ENCODE data around the gene POU2F2.
A peak's percentile ranks its signal among the peaks of the same experiment; 100 is the strongest.

POU2F2 gene

DNA sequence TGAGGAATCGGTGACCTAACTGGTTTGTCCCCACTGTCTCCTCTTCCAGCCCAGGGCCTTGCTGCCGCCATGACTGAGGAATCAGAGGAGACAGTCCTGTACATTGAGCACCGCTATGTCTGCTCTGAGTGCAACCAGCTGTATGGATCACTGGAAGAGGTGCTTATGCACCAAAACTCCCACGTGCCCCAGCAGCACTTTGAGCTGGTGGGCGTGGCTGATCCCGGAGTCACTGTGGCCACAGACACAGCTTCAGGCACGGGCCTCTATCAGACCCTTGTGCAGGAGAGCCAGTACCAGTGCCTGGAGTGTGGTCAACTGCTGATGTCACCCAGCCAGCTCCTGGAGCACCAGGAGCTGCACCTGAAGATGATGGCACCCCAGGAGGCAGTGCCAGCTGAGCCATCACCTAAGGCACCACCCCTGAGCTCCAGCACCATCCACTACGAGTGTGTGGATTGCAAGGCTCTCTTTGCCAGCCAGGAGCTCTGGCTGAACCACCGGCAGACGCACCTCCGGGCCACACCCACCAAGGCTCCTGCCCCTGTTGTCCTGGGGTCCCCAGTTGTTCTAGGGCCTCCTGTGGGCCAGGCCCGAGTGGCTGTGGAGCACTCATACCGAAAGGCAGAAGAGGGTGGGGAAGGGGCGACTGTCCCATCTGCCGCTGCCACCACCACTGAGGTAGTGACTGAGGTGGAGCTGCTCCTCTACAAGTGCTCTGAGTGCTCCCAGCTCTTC lies 53.5 kb downstream of the POU2F2 start:
- DNase-seq: no peak

DNA sequence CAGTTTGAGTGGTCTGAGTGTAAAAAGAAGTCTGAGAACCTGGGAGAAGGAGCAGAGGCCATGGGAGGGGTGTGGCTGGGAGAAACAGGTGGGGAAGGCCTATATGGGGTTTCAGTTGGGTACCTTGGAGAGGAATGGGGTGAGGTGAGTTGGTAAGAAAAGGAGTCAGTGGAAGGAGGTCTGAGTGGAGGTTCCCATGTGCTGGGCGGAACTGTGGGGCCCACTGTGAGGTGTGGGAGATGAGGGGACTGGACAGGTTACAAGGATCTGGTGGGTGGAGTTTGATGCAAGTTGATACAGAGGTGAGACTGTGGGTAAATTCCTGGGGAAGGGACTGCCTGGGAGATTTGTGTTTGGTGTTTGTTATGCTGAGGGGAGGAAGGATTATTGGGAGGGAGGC lies 54.2 kb downstream of the POU2F2 start:
- DNase-seq: no peak

DNA sequence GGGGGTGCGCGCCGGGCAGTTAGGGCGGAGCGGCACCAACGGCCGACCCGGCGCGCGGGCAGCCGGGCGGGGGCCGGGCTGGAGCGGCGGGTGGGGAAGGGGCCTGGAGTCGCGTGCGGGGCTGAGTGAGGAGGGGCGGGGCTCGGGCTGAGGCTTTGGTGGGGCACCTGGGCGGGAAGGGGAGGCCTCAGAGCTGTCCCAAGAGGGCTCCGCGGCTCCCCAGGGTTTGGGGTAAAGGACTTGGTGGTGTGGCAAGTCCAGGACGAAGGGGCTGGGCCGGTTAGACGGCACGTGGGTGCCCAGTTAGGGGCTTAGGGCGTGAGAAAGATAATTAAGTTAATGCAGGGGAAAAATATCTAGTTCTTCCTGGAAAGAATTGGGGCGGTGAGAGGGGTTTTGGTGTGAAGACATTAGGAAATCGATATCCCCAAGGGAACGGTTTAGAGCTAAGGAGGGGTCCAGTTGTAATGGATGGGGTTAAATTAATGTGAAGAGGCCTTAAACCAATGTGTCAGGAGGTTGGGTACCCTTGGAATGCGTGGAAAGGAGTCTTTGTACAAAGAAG lies 55.8 kb downstream of the POU2F2 start:
- no peak for DNase-seq

DNA sequence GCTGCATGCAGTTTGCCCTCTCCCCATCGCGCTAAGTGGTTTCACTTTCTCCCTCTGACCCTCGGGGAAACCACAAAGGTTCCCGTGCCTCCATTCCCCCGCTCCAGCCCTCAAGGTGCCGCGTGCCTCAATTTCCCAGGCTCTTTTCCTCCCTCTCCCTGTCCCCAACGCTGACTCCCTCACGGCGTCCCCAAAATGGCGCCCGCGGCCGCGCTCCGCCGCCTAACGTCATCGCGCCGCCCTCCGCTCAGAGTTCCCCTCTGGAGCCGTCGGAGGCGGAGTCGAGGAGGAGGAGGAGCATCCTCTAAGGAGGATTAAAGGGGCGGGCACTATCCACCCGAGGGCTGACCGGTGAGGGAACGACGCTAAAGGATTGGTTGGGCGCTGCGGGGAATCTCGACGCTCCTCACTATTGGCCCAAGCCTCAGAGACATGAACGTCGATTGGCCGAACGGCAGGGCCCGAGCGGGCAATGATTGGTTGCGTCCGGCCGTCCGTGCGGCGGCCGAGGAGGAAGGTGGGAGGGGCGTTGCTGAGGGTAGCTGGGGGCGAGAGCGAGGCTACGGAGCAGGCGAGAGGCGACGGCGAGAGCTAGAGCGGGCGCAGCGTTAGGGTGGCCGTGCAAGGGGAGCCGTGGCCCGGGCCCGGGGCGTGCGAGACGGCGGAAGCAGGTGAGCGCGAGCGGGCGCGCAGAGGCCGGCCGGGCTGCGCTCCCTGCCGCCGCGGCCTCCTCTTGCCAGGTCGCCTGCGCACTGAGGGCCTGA lies 56.4 kb downstream of the POU2F2 start, which contains the start of gene ZNF574:
TSS of gene ZNF574 (plus strand) at position 551 of the 764 bp plus-strand sequence. CDS start 2,441 bp downstream, outside the sequence.
- peak; percentile 98 for DNase-seq

DNA sequence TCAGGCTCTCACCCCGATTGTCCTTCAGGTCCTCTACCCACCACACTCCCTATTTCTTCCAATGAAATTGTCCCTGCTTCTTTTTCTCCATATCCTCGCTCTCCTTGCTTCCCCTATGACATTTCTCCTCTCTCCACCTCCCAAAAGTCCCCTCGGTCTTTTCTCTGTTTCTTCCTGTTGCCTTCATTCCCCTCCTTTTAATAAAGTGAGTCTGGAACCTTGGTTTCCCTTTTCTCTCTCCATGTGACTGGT lies 57.0 kb downstream of the POU2F2 start:
- DNase-seq: no peak

DNA sequence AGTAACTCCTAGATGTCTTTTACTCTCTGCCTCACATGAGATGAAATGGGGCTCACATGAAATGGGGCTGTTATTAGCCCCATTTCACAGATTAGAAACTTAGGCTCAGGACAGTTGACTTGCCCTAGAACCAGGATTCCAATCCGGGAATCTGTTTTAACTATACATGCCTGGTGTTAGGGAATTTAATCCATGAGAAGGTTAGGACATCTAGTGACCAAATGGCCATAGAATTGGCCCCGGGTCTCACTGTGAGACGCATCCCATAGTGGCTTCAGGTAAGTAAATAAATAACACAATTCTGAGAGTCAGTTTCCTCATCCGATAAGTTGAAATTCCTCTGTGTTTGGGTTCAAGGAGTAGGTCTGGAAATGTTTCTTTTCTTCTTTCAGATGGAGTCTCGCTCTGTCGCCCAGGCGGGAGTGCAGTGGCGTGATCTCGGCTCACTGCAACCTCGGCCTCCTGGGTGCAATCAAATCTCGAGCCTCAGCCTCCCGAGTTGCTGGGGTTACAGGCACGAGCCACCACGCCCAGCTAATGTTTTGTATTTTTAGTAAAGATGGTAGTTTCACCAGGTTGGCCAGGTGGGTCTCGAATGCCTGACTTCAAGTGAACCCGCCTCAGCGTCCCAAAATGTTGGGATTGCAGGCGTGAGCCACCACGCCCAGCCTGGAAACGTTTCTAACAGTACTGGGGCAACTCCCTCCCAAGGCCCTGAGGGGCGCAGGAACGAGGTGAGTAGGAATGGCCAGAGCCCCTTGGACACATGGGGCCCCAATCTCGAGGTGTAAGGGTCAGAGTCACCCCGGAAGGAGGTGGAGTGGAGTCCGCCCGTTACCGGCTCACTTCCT lies 57.5 kb downstream of the POU2F2 start:
- DNase-seq: peak; percentile 46

DNA sequence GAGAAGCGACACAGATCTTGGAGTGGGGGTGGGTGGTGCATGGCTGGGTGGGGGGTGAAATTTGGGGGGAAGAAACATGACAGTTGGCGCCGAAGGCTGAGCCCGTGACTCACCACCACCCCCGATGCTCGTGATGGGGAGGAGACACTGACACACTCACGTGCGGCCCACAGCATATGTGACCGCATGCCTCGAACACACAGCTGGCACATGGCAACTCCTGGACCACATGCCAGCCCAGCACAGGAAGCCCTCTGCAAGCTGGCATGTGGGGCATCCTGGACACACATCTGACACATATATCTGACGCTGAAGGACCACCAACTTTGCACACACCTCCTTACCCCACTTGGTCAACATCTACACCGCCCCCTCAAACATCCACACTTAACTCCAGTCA lies 61.0 kb downstream of the POU2F2 start:
- DNase-seq: no peak

DNA sequence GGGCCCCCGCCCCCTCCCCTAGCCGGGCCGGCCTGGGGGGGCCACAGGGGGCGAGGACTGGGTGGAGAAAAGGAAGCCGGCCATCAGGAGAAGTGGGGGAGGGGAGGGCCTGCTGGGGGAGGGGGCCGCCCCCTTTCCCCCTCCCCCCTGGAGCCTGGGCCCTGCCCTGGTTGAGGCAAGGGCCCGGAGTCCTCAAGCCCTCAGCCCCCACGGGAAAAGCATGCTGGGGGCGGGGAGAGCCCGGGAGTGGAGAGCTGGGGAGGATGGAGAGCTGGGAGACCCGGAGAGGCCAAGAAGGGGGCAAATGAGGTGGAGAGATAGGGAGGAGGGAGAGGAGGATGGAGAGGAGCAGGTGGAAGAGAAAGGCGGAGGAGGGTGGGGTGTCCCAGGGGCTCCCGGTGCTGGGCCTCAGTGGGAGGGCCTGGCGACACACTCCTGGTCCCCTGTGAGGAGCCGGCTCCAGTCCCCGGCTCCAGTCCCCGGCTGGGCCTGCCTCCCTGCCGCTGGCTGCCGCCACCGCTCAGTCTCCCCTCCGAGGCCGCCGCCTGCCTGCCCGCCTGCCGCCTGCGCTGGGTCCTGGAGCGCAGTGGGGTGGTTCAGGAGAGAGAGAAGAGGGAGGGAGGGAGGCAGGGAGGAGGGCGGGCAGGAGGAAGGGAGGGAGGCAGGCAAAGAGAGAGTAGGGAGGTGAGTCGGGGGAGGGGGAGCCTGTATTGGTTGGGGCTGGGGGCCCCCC lies 62.5 kb downstream of the POU2F2 start, which contains the start of gene GRIK5:
TSS of gene GRIK5 (minus strand) at position 588 of the 733 bp plus-strand sequence. CDS start 4,436 bp downstream, outside the sequence.
- DNase-seq: no peak

DNA sequence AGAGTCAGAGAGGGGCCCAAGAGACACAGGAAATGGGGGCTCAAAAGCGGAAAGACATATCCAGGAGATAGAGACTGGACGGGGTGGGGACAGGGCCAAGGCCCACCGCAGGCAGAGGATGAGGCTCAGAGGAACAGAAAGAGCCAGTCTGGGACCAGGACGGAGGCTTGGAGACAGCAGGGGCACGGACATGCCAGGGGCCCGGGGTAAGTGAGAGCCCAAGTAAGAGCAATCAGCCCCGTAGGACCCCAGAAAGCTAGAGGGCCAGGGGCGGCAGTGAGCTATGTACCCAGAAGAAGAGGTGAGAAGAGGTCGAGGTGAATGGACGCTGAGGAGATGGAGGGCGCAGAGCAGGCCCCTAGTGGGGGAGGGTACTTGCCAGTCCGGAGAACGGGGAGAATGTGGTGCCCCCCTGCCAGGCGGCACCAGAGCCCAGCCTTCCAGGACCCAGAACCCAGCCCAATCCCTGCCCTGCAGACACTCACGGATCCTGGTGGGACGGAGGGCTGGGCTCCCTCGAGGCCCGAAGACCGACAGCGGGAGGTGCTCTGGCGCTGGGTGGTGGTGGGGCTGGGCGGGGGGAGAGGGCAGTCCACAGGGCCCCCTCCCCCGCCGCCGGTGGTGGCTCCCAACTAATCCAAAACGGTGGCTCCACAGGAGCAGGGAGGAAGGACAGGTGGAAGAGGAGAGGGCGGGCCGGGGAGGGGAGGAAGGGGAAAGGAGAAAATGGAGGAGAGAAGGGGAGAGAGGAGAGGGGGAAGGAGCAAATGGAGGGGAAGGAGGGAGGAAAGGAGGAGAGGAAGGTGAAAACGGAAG lies 63.3 kb downstream of the POU2F2 start:
- DNase-seq: no peak

DNA sequence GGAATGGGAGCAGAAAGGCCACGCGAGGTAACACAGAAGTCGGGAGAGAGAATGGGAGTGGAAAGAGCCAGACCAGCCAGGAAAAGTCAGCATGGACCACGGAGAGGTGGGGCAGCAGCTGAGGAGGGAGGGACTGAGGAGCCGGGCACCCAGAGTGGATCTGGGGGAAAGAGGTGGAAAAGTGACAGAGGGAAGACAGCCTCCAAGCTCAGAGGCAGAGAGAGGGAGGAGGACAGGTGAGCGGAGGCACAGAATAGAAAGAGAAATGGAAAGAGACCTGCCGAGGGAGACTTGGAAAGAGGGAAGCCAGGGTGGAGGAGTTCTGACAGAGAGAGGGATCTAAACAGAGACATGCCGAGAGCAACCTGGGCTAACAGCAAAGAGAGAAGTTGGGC lies 63.9 kb downstream of the POU2F2 start:
- no peak for DNase-seq

DNA sequence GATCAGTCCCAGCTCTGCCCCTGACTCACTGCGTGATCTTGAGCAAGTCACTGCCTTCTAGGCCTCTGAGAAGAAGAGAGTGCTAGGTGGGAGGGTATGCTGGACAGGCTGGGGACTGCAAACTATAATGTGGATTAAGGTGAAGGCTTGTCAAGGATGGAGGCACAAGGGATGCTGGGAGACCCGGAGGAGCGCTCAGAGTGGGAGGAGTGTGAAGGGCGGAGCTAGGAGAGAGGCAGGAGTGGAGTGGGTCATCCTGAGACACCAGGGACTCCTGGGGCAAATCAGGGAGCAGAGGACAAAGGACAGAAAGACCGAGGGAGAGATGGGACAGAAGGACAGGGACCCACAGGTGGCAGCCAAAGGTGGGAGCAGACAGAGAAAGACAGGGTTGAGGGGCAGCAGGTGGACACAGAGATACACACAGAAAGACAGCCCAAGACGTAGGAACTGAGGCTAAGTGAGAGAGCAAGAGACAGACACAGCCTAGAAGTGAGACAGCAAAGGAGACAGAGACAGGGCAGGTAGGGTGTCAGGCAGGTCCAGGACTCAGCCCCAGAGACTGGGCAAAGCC lies 64.8 kb downstream of the POU2F2 start:
- DNase-seq: no peak

DNA sequence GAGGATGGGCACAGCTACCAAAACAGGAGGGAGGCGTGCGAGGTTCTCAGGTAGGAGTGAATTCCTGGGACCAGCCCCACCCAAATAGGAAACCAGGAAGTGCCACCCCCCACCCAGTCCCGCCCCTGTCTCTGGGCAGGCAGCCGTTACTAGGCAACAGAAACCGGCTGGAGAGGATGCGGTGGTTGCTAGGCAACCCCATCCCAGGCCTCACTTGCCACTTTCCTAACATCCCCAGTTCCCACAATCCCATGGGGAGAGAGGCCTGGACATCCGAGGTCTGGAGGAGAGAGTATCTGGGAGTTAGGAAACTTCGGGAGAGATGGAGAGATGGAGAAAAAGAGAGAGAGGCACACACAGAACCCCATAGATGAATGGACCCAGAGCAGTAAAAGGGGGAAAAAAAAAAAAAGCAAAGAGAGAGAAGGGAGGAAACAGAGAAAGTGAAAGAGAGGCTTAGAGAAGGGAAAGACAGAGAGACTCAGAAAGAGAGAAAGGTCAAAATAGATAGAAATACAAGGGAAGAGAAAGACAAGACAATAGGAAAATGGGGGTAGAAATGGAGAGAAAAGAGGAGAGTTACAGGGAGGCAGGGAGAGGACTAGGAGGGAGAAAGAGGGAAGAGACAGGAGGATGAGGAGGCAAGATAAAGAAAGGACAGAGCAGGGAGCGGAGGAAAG lies 66.0 kb downstream of the POU2F2 start:
- DNase-seq: no peak

DNA sequence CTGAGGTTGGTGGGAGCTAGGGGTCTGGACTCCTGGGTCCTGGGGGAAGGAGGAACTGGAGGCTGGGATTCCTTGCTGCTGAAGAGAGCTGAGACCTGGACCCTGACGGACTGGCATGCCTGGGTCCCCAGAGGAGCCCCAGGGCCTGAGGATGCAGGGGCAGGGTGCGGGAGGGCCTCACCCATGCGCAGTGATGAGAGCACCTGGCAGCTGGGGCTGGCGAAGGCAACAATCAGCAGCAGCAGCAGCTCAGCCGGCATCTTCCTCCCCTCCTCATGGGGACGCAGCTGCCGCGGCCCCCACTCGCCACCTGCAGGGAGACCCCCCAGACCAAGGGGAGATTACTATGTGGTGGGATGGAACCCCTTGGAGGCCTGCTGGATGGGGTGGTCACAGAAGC lies 66.7 kb downstream of the POU2F2 start:
- no peak for DNase-seq

DNA sequence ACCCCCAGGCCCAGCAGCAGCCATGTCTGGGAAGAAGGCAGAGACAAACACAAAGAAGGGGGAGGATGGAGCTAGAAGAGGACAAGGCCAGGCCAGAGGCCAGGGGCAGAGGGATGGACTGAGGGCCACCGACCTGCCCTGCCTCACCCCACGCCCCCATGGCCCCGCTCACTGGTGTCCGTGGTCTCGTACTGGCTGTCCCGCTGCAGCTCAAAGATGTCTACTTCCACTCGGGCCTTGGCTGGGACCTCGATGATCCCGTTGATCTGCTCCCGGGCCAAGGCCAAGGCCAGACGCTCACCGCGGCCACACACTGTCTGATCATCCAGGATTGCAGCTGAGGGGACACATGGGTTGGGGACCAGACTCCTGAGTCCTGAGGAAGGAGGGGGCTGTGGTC lies 67.2 kb downstream of the POU2F2 start:
- DNase-seq: no peak

DNA sequence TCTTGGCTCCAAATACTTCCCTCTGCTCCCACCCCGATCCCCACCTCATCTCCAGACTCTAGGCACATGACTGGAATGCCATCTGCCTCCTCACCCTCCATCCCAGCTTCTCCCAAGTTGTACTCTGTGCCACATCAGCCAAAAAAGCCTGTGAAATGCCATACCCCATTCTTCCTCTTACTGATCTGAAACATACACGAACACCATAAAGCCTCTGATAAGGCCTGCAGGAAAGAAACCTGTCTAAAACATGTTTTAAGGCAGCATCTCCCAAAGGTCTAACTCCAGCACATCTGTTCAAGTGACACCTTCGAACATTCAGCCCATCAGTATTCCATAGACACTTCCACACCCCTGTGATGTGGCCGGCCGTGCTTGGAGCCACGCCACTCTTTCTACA lies 67.8 kb downstream of the POU2F2 start:
- DNase-seq: no peak

DNA sequence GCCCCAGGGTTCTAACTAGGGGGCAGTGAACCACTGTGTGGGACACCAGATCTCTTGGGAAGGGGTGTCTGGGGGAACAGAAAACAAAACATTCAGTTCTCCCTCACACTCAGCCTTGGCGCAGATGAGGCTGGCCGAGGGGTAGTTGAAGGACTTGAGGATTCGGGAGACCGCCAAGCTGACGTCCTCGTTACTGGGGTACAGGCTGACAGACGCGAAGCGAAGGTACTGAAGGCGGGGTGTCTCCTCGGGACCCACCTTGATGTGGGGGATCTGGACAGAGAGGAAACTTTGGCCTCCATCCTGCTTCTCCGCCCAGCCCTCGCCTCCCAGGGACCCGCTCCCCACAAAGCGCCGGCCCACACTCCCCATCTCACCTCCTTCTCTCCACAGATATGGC lies 69.9 kb downstream of the POU2F2 start:
- DNase-seq: no peak

DNA sequence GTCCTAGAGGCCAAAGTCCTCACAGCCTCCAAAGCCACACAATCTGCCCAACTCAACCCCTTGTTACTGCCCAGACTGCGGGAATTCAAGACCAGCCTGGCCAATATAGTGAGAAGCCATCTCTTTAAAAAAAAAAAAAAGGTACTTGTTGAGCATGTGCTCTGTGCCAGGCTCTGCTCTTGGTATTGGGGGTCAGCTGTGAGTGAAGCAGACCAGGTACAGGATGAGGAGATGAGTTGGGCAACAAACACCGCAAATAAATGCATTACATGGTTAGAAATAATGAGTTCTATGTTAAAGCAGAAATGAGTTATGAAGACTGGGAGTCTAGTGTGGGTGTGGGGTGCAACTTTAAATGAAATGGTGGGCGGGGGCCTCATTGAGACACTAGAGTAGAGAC lies 72.1 kb downstream of the POU2F2 start:
- DNase-seq: no peak

DNA sequence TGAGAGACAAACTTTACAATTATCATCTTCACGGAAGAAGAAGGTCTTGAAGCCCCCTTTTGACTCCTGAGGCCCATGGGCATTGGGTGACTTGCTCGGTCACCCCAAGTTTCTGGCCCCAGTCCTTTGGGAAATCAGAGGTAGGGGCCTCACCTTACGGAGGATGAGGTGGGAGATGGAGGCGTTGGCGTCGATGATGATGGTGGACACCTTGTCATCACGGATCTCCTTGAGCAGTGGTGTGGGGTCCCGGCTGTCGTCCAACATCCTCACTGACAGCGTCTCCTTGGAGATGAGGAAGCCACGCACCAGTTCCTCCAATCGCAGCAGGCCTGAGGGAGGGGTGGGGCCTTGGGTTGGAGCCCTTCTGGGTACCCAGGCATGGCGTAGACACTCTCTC lies 73.0 kb downstream of the POU2F2 start:
- no peak for DNase-seq

DNA sequence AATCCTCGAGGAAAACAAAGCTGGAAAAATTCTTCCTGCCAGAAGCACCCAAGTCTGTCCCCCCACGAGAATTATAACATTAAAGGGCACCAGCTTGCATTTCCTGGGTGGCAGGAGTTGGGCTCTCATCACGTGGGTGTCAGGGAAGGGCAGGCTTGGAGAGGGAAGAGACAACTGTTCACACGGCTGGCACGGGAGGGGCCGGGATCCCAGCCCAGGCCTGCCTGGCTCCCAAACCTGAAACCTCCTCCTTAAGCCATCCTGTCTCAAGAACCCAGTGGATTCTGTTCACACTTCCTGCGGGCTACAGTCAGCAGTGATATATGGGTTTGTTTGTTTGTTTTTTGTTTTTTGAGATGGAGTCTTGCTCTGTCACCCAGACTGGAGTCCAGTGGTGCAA lies 74.4 kb downstream of the POU2F2 start:
- DNase-seq: no peak

DNA sequence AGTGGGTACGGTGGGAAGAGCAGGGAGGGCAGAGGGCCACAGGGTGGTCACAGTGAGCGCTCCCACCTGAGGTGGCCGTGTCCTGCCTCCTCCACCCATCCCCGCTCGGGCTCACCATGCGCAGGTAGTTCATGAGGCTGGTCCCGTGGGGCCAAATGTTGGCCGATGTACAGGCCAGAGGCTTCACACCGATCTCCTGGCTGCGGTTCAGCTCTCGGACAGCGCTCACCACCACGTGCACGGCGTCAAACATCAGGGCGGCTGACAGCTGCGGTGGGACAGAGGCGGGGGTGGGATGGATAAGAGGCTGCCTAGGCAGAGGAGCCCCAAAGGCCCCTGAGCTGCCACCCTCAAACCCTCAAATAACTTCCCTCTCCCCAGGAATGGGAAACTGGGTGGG lies 78.0 kb downstream of the POU2F2 start:
- DNase-seq: no peak

Measured in activated CD4-positive, CD25-positive, alpha-beta regulatory T cell treated with anti-CD3 and anti-CD28 coated beads, Interleukin-2, amount 50 U/mL, for 72 hours (primary cell).